PC-9 (cell line): ENCODE results near the gene PRKCA.

Experiments
- CTCF ChIP-seq: fragments of 200-600 bp; sonication (generic); conservative IDR thresholded peaks from 2 replicates; pipeline ENCODE4 v1.6.1; 2017; ENCODE audit warnings: mixed run types, antibody characterized with exemption, mild to moderate bottlenecking, moderate library complexity
- EZH2 ChIP-seq: fragments of 200-600 bp; sonication (generic); IDR thresholded peaks from 2 replicates; pipeline ENCODE4 v1.8.0; 2017; ENCODE audit warnings: antibody characterized with exemption, low read depth

GRCh38 chr17:66675991-66676371 is 373.6 kb downstream of the PRKCA start:
- TF ChIP-seq CTCF (no peak), EZH2 (no peak)
